DOHH2 (cell line): ENCODE results near the gene TACC2.
"Not testable (repeated sequence)": the region's sequence is repeated elsewhere in the genome, so short reads cannot be mapped to it uniquely, and the experiment has no call there.

ENCODE experiments used
- H3F3A ChIP-seq: fragments of 200-600 bp; sonication (generic), shearing (Covaris generic); 2 replicates; pipeline ENCODE4 v1.6.0; 2016; ENCODE audit warnings: antibody characterized with exemption, mild to moderate bottlenecking; ENCODE audit not compliant: control insufficient read depth, insufficient read depth
- H3K27ac ChIP-seq: fragments of 200-600 bp; sonication (generic); 2 replicates; pipeline ENCODE4 v1.5.1; 2014; ENCODE audit warnings: low read depth, mild to moderate bottlenecking, low read length, moderate library complexity
- H3K27me3 ChIP-seq: fragments of 200-600 bp; sonication (generic); 2 replicates; pipeline ENCODE4 v1.6.1; 2014; ENCODE audit warnings: mild to moderate bottlenecking, low read length, mixed read lengths; ENCODE audit not compliant: control insufficient read depth
- H3K36me3 ChIP-seq: fragments of 200-600 bp; sonication (generic); 2 replicates; pipeline ENCODE4 v1.6.1; 2014; ENCODE audit warnings: mild to moderate bottlenecking, low read length, moderate library complexity, mixed read lengths; ENCODE audit not compliant: control insufficient read depth
- H3K4me1 ChIP-seq: fragments of 200-600 bp; sonication (generic); 2 replicates; pipeline ENCODE4 v1.6.1; 2014; ENCODE audit warnings: mild to moderate bottlenecking, low read length, mixed read lengths; ENCODE audit not compliant: control insufficient read depth
- H3K4me2 ChIP-seq: fragments of 200-600 bp; sonication (generic); 2 replicates; pipeline ENCODE4 v1.6.0; 2014; ENCODE audit warnings: mild to moderate bottlenecking, low read length, moderate library complexity
- H3K4me3 ChIP-seq: fragments of 200-600 bp; sonication (generic); 2 replicates; pipeline ENCODE4 v1.5.1; 2014; ENCODE audit warnings: mild to moderate bottlenecking, low read length, mixed read lengths
- H3K79me2 ChIP-seq: fragments of 200-600 bp; sonication (generic); 2 replicates; pipeline ENCODE4 v1.6.1; 2014; ENCODE audit warnings: mild to moderate bottlenecking, low read length, mixed read lengths; ENCODE audit not compliant: control insufficient read depth
- H3K9me2 ChIP-seq: fragments of 200-600 bp; sonication (generic); replicated peaks from 2 replicates; pipeline ENCODE4 v1.6.1; 2014; ENCODE audit warnings: mild to moderate bottlenecking, low read length, mixed read lengths; ENCODE audit not compliant: control insufficient read depth
- H3K9me3 ChIP-seq: fragments of 200-600 bp; sonication (generic); 2 replicates; pipeline ENCODE4 v1.6.1; 2014; ENCODE audit warnings: antibody characterized with exemption, low read length, mixed read lengths; ENCODE audit not compliant: control insufficient read depth, insufficient read depth
- H4K20me1 ChIP-seq: fragments of 200-600 bp; sonication (generic); 2 replicates; pipeline ENCODE4 v1.6.0; 2014; ENCODE audit warnings: low read depth, mild to moderate bottlenecking, antibody characterized with exemption, low read length, moderate library complexity; ENCODE audit not compliant: control insufficient read depth, insufficient read depth
- CTCF ChIP-seq: fragments of 200-600 bp; sonication (generic); IDR thresholded peaks from one replicate; pipeline ENCODE4 v1.5.1; 2014; ENCODE audit warnings: antibody characterized with exemption, mild to moderate bottlenecking, low read depth, low read length; ENCODE audit not compliant: poor library complexity, severe bottlenecking
- EZH2phosphoT487 ChIP-seq: fragments of 200-600 bp; sonication (generic); IDR thresholded peaks from 2 replicates; pipeline ENCODE4 v1.6.1; 2017; ENCODE audit warnings: borderline replicate concordance, mild to moderate bottlenecking, antibody characterized with exemption, low read length, moderate library complexity, mixed read lengths

Gene TACC2

GRCh38 chr10:122091722-122092121 lies 102.8 kb downstream of the TACC2 start:
- Histone ChIP-seq H3K36me3 (no peaks in the 10 kb centered on the region), H3K27me3 (no peaks in the 10 kb centered on the region), H3K4me3 (no peak overlapping the region), H3F3A (no peaks in the 10 kb centered on the region), H3K4me1 (no peaks in the 10 kb centered on the region), H3K79me2 (no peaks in the 10 kb centered on the region), H3K9me2 (no peaks in the 10 kb centered on the region), H3K9me3 (no peaks in the 10 kb centered on the region), H4K20me1 (no peaks in the 10 kb centered on the region), H3K27ac (no peak overlapping the region), H3K4me2 (no peak overlapping the region)
- TF ChIP-seq CTCF (no peak), EZH2phosphoT487 (no peak)

GRCh38 chr10:122093076-122093475 lies 104.1 kb downstream of the TACC2 start:
- H3F3A ChIP-seq, result no peaks in the 10 kb centered on the region
- no peaks in the 10 kb centered on the region for H3K27me3 ChIP-seq
- H3K4me2 ChIP-seq, result no peak overlapping the region
- no peaks in the 10 kb centered on the region for H3K9me3 ChIP-seq
- H3K9me2 ChIP-seq, result no peaks in the 10 kb centered on the region
- no peaks in the 10 kb centered on the region for H3K4me1 ChIP-seq
- TF ChIP-seq CTCF (no peak), EZH2phosphoT487 (no peak)
- no peak overlapping the region for H3K4me3 ChIP-seq
- H3K79me2 ChIP-seq, result no peaks in the 10 kb centered on the region
- no peaks in the 10 kb centered on the region for H4K20me1 ChIP-seq
- no peak overlapping the region for H3K27ac ChIP-seq
- H3K36me3 ChIP-seq, result no peaks in the 10 kb centered on the region

- not testable (repeated sequence) for H3K27ac ChIP-seq, H3K27me3 ChIP-seq
These were observed 107.2 kb downstream of the TACC2 start for GRCh38 chr10:122096181-122096580.

GRCh38 chr10:122096705-122097104 lies 107.7 kb downstream of the TACC2 start:
- Histone ChIP-seq H3F3A (no peaks in the 10 kb centered on the region), H3K4me1 (no peaks in the 10 kb centered on the region), H3K27me3 (no peaks in the 10 kb centered on the region), H4K20me1 (no peaks in the 10 kb centered on the region), H3K9me2 (no peaks in the 10 kb centered on the region), H3K4me3 (no peak overlapping the region), H3K27ac (no peak overlapping the region), H3K9me3 (no peaks in the 10 kb centered on the region), H3K4me2 (no peak overlapping the region), H3K79me2 (no peaks in the 10 kb centered on the region), H3K36me3 (no peaks in the 10 kb centered on the region)
- TF ChIP-seq CTCF (no peak), EZH2phosphoT487 (no peak)

More at GRCh38 chr10:122096181-122096580, 107.2 kb downstream of the TACC2 start:
- not testable (repeated sequence) for H3K36me3 ChIP-seq, H4K20me1 ChIP-seq, H3K9me3 ChIP-seq, H3K9me2 ChIP-seq, H3K79me2 ChIP-seq, H3F3A ChIP-seq, H3K4me2 ChIP-seq, H3K4me3 ChIP-seq, H3K4me1 ChIP-seq
